Astrocyte of the spinal cord (primary cell): ENCODE data around the gene HES5.
"Not testable (repeated sequence)": the region's sequence is repeated elsewhere in the genome, so short reads cannot be mapped to it uniquely, and the experiment has no call there.

Experiments used
- DNase-seq: peaks from one replicate; pipeline ENCODE4 v3.0.0; 2011; ENCODE audit warnings: low read depth, low spot score
- H3K4me3 ChIP-seq: 2 replicates; pipeline ENCODE4 v1.5.1; 2011; ENCODE audit warnings: low read depth, mild to moderate bottlenecking, low read length, moderate library complexity
- CTCF ChIP-seq: IDR thresholded peaks from 2 replicates; pipeline ENCODE4 v1.5.1; 2012; ENCODE audit warnings: low read depth, mild to moderate bottlenecking, low read length, inconsistent platforms
- in situ Hi-C: cut with HindIII; loops from 2 replicates; pipeline ENCODE4 v1.10.0; 2017; ENCODE audit warnings: low sequenced_read_pairs

HES5 gene

GRCh38 chr1:2555634-2556276 lies 25.7 kb upstream of the HES5 start:
- H3K4me3 ChIP-seq = peak overlapping the region; percentile 38
- in situ Hi-C loops = no loop called here
- DNase-seq = no peak
- TF ChIP-seq CTCF = no peak

- H3K4me3 ChIP-seq = no peak overlapping the region
- TF ChIP-seq CTCF = peak; percentile 55
- DNase-seq = no peak
- in situ Hi-C loops = no loop called here
Observed at GRCh38 chr1:2554621-2555387, 24.7 kb upstream of the HES5 start.

- no peak for DNase-seq
- no peak for TF ChIP-seq CTCF
- no peak overlapping the region for H3K4me3 ChIP-seq
- in situ Hi-C loops = no loop called here
Observed at GRCh38 chr1:2553871-2554620, 24.0 kb upstream of the HES5 start.

- DNase-seq, in situ Hi-C loops, H3K4me3 ChIP-seq: not testable (repeated sequence)
Observed at GRCh38 chr1:2553076-2553475, 23.0 kb upstream of the HES5 start.

- TF ChIP-seq CTCF = no peak
- no peak for DNase-seq
- in situ Hi-C loops = no loop called here
- H3K4me3 ChIP-seq = no peak overlapping the region
Observed at GRCh38 chr1:2552189-2552588, 22.1 kb upstream of the HES5 start.

GRCh38 chr1:2551544-2551943 lies 21.5 kb upstream of the HES5 start:
- in situ Hi-C loops, H3K4me3 ChIP-seq, DNase-seq: not testable (repeated sequence)

- DNase-seq, in situ Hi-C loops, H3K4me3 ChIP-seq: not testable (repeated sequence)
Observed at GRCh38 chr1:2550309-2550861, 20.3 kb upstream of the HES5 start.

GRCh38 chr1:2549367-2550029 lies 19.4 kb upstream of the HES5 start:
- DNase-seq, in situ Hi-C loops, H3K4me3 ChIP-seq: not testable (repeated sequence)
